HL-60 (cell line): ENCODE measurements around the gene CDC73.

Experiments
- CTCF ChIP-seq: IDR thresholded peaks from one replicate; pipeline ENCODE4 v1.5.1; 2011; ENCODE audit warnings: low read length, control low read depth, inconsistent platforms; ENCODE audit not compliant: insufficient read depth
- SPI1 ChIP-seq: IDR thresholded peaks from 2 replicates; pipeline ENCODE4 v1.6.1; 2012; ENCODE audit warnings: low read depth, mild to moderate bottlenecking, borderline replicate concordance

- no peak for TF ChIP-seq CTCF
- TF ChIP-seq SPI1: no peak
These were observed 6.1 kb upstream of the CDC73 start for GRCh38 chr1:193115629-193116227.
